ENCODE measurements around the gene GTF2H4. TPM values are rescaled to one million over a fixed set of nuclear protein-coding genes. Genes with fewer than 3 reads are reported as not detected.

Gene GTF2H4
- total and polyA plus RNA-seq, 8 donors, result 29.5 to 59.5 (median 49.6) TPM

GRCh38 chr6:30957716-30958115, 49.7 kb downstream of the GTF2H4 start:
- H3K27ac ChIP-seq, result no peak overlapping the region
- H3K27me3 ChIP-seq, result peaks cover 0 to 69% of the 10 kb centered on the region in 2 donors
- DNase-seq, result no peak
- H3K4me1 ChIP-seq, result peaks cover 7 to 16% of the 10 kb centered on the region in 2 donors
- no peaks in the 10 kb centered on the region for H3K9me3 ChIP-seq
- H3K36me3 ChIP-seq, result no peaks in the 10 kb centered on the region
- no peak for ATAC-seq
- H3K4me3 ChIP-seq, result no peak overlapping the region
- intact Hi-C loops (cut with DNase I), result no loop called here
- TF ChIP-seq, protein P1, sequence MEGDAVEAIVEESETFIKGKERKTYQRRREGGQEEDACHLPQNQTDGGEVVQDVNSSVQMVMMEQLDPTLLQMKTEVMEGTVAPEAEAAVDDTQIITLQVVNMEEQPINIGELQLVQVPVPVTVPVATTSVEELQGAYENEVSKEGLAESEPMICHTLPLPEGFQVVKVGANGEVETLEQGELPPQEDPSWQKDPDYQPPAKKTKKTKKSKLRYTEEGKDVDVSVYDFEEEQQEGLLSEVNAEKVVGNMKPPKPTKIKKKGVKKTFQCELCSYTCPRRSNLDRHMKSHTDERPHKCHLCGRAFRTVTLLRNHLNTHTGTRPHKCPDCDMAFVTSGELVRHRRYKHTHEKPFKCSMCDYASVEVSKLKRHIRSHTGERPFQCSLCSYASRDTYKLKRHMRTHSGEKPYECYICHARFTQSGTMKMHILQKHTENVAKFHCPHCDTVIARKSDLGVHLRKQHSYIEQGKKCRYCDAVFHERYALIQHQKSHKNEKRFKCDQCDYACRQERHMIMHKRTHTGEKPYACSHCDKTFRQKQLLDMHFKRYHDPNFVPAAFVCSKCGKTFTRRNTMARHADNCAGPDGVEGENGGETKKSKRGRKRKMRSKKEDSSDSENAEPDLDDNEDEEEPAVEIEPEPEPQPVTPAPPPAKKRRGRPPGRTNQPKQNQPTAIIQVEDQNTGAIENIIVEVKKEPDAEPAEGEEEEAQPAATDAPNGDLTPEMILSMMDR (IDR thresholded peaks at IDR 0.05), result no peak

GRCh38 chr6:30960907-30961673, 53.1 kb downstream of the GTF2H4 start:
- H3K4me1 ChIP-seq, result peaks cover 2 to 4% of the 10 kb centered on the region in 2 donors
- ATAC-seq (peak; percentile 92), DNase-seq (no peak)
- H3K27me3 ChIP-seq, result peaks cover 0 to 36% of the 10 kb centered on the region in 2 donors
- TF ChIP-seq, protein P1 (IDR thresholded peaks at IDR 0.05), result no peak
- no peak overlapping the region for H3K4me3 ChIP-seq
- peak overlapping the region; percentile 24 to 33 for H3K27ac ChIP-seq
- no peaks in the 10 kb centered on the region for H3K9me3 ChIP-seq
- intact Hi-C loops (cut with DNase I), result no loop called here
- H3K36me3 ChIP-seq, result no peaks in the 10 kb centered on the region

DNA sequence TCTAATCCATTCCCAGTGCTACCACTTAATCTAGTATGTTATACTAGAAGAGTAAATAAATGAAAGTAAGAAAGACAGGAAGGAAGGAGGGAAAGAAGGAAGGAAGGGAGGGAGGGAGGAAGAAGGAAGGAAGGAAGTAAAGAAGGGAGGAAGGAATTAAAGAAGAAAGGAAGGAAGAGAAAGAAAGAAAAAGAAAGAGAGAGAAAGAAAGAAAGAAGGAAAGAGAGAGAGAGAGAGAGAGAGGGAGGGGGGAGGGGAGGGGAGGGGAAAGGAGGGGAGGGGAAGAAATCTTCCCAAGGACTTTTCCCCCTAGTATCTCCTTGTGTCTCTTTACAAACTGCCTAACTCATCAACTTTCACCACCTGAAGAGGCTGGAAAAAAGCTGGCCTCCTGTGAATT, 54.7 kb downstream of the GTF2H4 start:
- Histone ChIP-seq H3K9me3 (no peaks in the 10 kb centered on the region), H3K4me3 (no peak overlapping the region), H3K27ac (no peak overlapping the region), H3K4me1 (no peaks in the 10 kb centered on the region), H3K27me3 (peaks cover 0 to 20% of the 10 kb centered on the region in 2 donors), H3K36me3 (no peaks in the 10 kb centered on the region)
- TF ChIP-seq, protein P1 (IDR thresholded peaks at IDR 0.05), result no peak
- intact Hi-C loops (cut with DNase I), result no loop called here
- DNase-seq, result no peak
- ATAC-seq, result no peak

DNA sequence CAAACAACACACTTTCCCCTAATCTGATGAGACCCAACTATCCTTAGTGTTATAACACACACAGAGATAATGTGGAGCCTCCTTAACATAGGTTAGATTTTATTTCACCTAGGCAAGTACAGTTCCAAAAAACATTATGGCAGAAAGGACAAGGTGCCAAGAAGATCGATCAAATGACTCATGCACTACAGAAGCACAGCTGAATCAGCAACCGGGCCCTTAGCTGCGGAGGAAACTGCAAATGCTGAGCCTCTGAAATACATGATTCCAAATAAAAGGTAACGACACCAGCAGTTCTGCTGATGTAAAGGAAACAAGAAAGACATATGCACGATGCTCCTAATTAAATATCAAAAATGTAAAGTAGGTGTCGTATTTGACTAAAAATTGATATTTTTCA, 55.6 kb downstream of the GTF2H4 start:
- intact Hi-C loops (cut with DNase I), result no loop called here
- DNase-seq, result no peak
- H3K36me3 ChIP-seq, result no peaks in the 10 kb centered on the region

More for the DNA sequence above, 55.6 kb downstream of the GTF2H4 start:
- TF ChIP-seq, protein P1 (IDR thresholded peaks at IDR 0.05), result no peak
- no peaks in the 10 kb centered on the region for H3K9me3 ChIP-seq
- H3K4me3 ChIP-seq, result no peak overlapping the region
- H3K27me3 ChIP-seq, result peaks cover 0 to 11% of the 10 kb centered on the region in 2 donors
- H3K27ac ChIP-seq, result no peak overlapping the region
- H3K4me1 ChIP-seq, result no peaks in the 10 kb centered on the region
- ATAC-seq, result no peak

Small RNAs within 50 kb of the gene (microRNA-seq; reads per million reads assigned to microRNA genes)
- gene MIR4640, result 0.34 to 3.1 reads per million in 2 donors

Other genes starting within 250 kb of the GTF2H4 start
- 10 to 100 TPM; 23.8 to 28.1 TPM for gene DHX16, start 235.2 kb upstream of the GTF2H4 start, total RNA-seq
- gene DHX16, start 235.2 kb upstream of the GTF2H4 start, polyA plus RNA-seq (ENCODE audit: insufficient read length in 6 of 6), result 10 to 100 TPM; 34.0 to 43.4 (median 41.8) TPM
- 100 to 1,000 TPM in 1 of 2 donors, 10 to 100 TPM in 1; 51.8 to 117 TPM for gene PPP1R18, start 221.6 kb upstream of the GTF2H4 start, total RNA-seq
- 10 to 100 TPM; 36.7 to 54.4 (median 42.4) TPM for gene PPP1R18, start 221.6 kb upstream of the GTF2H4 start, polyA plus RNA-seq (ENCODE audit: insufficient read length in 6 of 6)
- 10 to 100 TPM; 13.1 to 17.4 TPM for gene NRM, start 217.2 kb upstream of the GTF2H4 start, total RNA-seq
- 10 to 100 TPM; 36.9 to 55.1 (median 41.1) TPM for gene NRM, start 217.2 kb upstream of the GTF2H4 start, polyA plus RNA-seq (ENCODE audit: insufficient read length in 6 of 6)
- 10 to 100 TPM; 28.2 to 38.6 TPM for gene MDC1, start 190.9 kb upstream of the GTF2H4 start, total RNA-seq
- 10 to 100 TPM; 43.5 to 53.6 (median 49.9) TPM for gene MDC1, start 190.9 kb upstream of the GTF2H4 start, polyA plus RNA-seq (ENCODE audit: insufficient read length in 6 of 6)
- 100 to 1,000 TPM; 409 to 602 TPM for gene TUBB, start 187.9 kb upstream of the GTF2H4 start, total RNA-seq
- 1,000 to 10,000 TPM; 1,093 to 1,665 (median 1,153) TPM for gene TUBB, start 187.9 kb upstream of the GTF2H4 start, polyA plus RNA-seq (ENCODE audit: insufficient read length in 6 of 6)
- 100 to 1,000 TPM; 148 to 206 TPM for gene FLOT1, start 165.5 kb upstream of the GTF2H4 start, total RNA-seq
- gene FLOT1, start 165.5 kb upstream of the GTF2H4 start, polyA plus RNA-seq (ENCODE audit: insufficient read length in 6 of 6), result 100 to 1,000 TPM; 115 to 135 (median 124) TPM
- 10 to 100 TPM; 36.1 to 77.0 TPM for gene IER3, start 163.7 kb upstream of the GTF2H4 start, total RNA-seq
- 10 to 100 TPM in 5 of 6 donors, 1 to 10 TPM in 1; 5.5 to 38.8 (median 12.9) TPM for gene IER3, start 163.7 kb upstream of the GTF2H4 start, polyA plus RNA-seq (ENCODE audit: insufficient read length in 6 of 6)
- gene DDR1, start 23.7 kb upstream of the GTF2H4 start, total RNA-seq, result 100 to 1,000 TPM in 1 of 2 donors, 10 to 100 TPM in 1; 77.9 to 148 TPM
- gene DDR1, start 23.7 kb upstream of the GTF2H4 start, polyA plus RNA-seq (ENCODE audit: insufficient read length in 6 of 6), result 10 to 100 TPM; 79.5 to 99.9 (median 90.0) TPM
- gene VARS2, start 6.0 kb downstream of the GTF2H4 start, total RNA-seq, result 10 to 100 TPM; 34.0 to 40.3 TPM
- 10 to 100 TPM; 42.3 to 54.3 (median 46.9) TPM for gene VARS2, start 6.0 kb downstream of the GTF2H4 start, polyA plus RNA-seq (ENCODE audit: insufficient read length in 6 of 6)
- 100 to 1,000 TPM; 213 to 384 TPM for gene SFTA2, start 24.0 kb downstream of the GTF2H4 start, total RNA-seq
- gene SFTA2, start 24.0 kb downstream of the GTF2H4 start, polyA plus RNA-seq (ENCODE audit: insufficient read length in 6 of 6), result 10 to 100 TPM in 5 of 6 donors, 1 to 10 TPM in 1; 9.3 to 19.6 (median 15.5) TPM
- gene MUCL3, start 32.8 kb downstream of the GTF2H4 start, total RNA-seq, result 1 to 10 TPM; 2.5 to 4.0 TPM
- under 1 TPM; 0.07 to 0.21 (median 0.11) TPM for gene MUCL3, start 32.8 kb downstream of the GTF2H4 start, polyA plus RNA-seq (ENCODE audit: insufficient read length in 6 of 6)
- gene MUC21, start 75.5 kb downstream of the GTF2H4 start, total RNA-seq, result 1 to 10 TPM; 8.5 to 9.5 TPM
- under 1 TPM in 2 of 6 donors, not detected in 4; 0.04 to 0.05 TPM for gene MUC21, start 75.5 kb downstream of the GTF2H4 start, polyA plus RNA-seq (ENCODE audit: insufficient read length in 6 of 6)
- gene MUC22, start 102.3 kb downstream of the GTF2H4 start, total RNA-seq, result under 1 TPM in 1 of 2 donors, not detected in 1; 0.20 TPM
- not detected for gene MUC22, start 102.3 kb downstream of the GTF2H4 start, polyA plus RNA-seq (ENCODE audit: insufficient read length in 6 of 6)
- gene C6orf15, start 204.4 kb downstream of the GTF2H4 start, total RNA-seq, result not detected
- not detected for gene C6orf15, start 204.4 kb downstream of the GTF2H4 start, polyA plus RNA-seq (ENCODE audit: insufficient read length in 6 of 6)
- 10 to 100 TPM in 1 of 2 donors, 1 to 10 TPM in 1; 3.5 to 11.7 TPM for gene PSORS1C1, start 206.6 kb downstream of the GTF2H4 start, total RNA-seq
- under 1 TPM; 0.09 to 0.70 (median 0.51) TPM for gene PSORS1C1, start 206.6 kb downstream of the GTF2H4 start, polyA plus RNA-seq (ENCODE audit: insufficient read length in 6 of 6)
- under 1 TPM; 0.13 to 0.61 TPM for gene CDSN, start 212.2 kb downstream of the GTF2H4 start, total RNA-seq
- not detected for gene CDSN, start 212.2 kb downstream of the GTF2H4 start, polyA plus RNA-seq (ENCODE audit: insufficient read length in 6 of 6)
- gene PSORS1C2, start 230.9 kb downstream of the GTF2H4 start, total RNA-seq, result not detected
- gene PSORS1C2, start 230.9 kb downstream of the GTF2H4 start, polyA plus RNA-seq (ENCODE audit: insufficient read length in 6 of 6), result under 1 TPM in 2 of 6 donors, not detected in 4; 0.14 to 0.17 TPM
- 10 to 100 TPM; 18.9 to 22.1 TPM for gene CCHCR1, start 249.6 kb downstream of the GTF2H4 start, total RNA-seq
- 10 to 100 TPM; 33.6 to 38.8 (median 35.9) TPM for gene CCHCR1, start 249.6 kb downstream of the GTF2H4 start, polyA plus RNA-seq (ENCODE audit: insufficient read length in 6 of 6)